Liver (tissue), 3 donors: ENCODE measurements around the gene KLHL40.

Experiments used
- FOXA1 ChIP-seq: IDR thresholded peaks from 2 replicates; pipeline ENCODE4 v1.6.1; 2016; ENCODE audit warnings: antibody characterized with exemption
- HNF4A ChIP-seq, 2 donors: conservative IDR thresholded peaks; 2 replicates each; pipeline ENCODE4 v1.6.1; 2016; ENCODE audit warnings: antibody characterized with exemption in 2 of 2, mild to moderate bottlenecking in 2 of 2
- HNF4G ChIP-seq: IDR thresholded peaks from 2 replicates; pipeline ENCODE4 v1.6.1; 2016; ENCODE audit warnings: antibody characterized with exemption
- JUND ChIP-seq, 2 donors: IDR thresholded peaks; 2 replicates each; pipeline ENCODE4 v1.6.1; 2016; ENCODE audit warnings: antibody characterized with exemption in 2 of 2
- RAD21 ChIP-seq, 2 donors: IDR thresholded peaks; 2 replicates each; pipeline ENCODE4 v1.6.1; 2016; ENCODE audit warnings: antibody characterized with exemption in 2 of 2, mild to moderate bottlenecking in 2 of 2
- SP1 ChIP-seq: IDR thresholded peaks from 2 replicates; pipeline ENCODE4 v1.6.1; 2018; ENCODE audit warnings: antibody characterized with exemption, mild to moderate bottlenecking
- TAF1 ChIP-seq: conservative IDR thresholded peaks from 2 replicates; pipeline ENCODE4 v1.6.1; 2016; ENCODE audit warnings: antibody characterized with exemption, mild to moderate bottlenecking
- YY1 ChIP-seq: IDR thresholded peaks from 2 replicates; pipeline ENCODE4 v1.6.1; 2016; ENCODE audit warnings: antibody characterized with exemption, mild to moderate bottlenecking
- TF ChIP-seq, protein P1 (sequence below): fragments of 150-350 bp; IDR thresholded peaks from 2 replicates; pipeline ENCODE4 v1.5.1; 2017; ENCODE audit warnings: improper control_type of control experiment, low read depth, low read length; ENCODE audit not compliant: missing input control
- TF ChIP-seq, protein P2 (sequence below): IDR thresholded peaks from 2 replicates; pipeline ENCODE4 v1.6.1; 2016; ENCODE audit warnings: antibody characterized with exemption
- TF ChIP-seq, protein P3 (sequence below): IDR thresholded peaks from 2 replicates; pipeline ENCODE4 v1.6.1; 2016; ENCODE audit warnings: antibody characterized with exemption
- TF ChIP-seq, protein P4 (sequence below): IDR thresholded peaks from 2 replicates; pipeline ENCODE4 v1.6.1; 2016; ENCODE audit warnings: antibody characterized with exemption, mild to moderate bottlenecking
- TF ChIP-seq, protein P5 (sequence below): IDR thresholded peaks from 2 replicates; pipeline ENCODE4 v1.6.1; 2016; ENCODE audit warnings: antibody characterized with exemption
- donor health status: healthy.
- donor health status: healthy.

DNA sequence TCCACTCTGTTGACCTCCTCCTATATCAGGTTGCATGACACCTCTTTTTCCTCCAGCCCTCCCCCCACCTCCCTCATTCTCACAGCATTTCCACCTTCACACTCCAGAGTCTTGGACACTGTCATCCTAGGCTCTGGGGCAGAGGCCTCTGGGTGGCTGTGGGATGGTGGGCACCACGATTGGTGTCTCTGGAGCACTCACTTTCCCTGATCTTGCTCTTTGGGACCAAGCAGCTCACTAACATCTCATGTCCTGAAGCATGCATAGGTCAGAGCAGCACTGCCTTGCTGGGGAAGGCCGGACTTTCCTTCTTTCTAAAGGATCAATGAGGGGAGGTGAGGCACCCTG lies 16.9 kb upstream of the KLHL40 start:
- TF ChIP-seq RAD21 (IDR thresholded peaks at IDR 0.05): no peak
- TF ChIP-seq JUND (IDR thresholded peaks at IDR 0.05): no peak
- TF ChIP-seq HNF4G: no peak
- TF ChIP-seq, protein P1, sequence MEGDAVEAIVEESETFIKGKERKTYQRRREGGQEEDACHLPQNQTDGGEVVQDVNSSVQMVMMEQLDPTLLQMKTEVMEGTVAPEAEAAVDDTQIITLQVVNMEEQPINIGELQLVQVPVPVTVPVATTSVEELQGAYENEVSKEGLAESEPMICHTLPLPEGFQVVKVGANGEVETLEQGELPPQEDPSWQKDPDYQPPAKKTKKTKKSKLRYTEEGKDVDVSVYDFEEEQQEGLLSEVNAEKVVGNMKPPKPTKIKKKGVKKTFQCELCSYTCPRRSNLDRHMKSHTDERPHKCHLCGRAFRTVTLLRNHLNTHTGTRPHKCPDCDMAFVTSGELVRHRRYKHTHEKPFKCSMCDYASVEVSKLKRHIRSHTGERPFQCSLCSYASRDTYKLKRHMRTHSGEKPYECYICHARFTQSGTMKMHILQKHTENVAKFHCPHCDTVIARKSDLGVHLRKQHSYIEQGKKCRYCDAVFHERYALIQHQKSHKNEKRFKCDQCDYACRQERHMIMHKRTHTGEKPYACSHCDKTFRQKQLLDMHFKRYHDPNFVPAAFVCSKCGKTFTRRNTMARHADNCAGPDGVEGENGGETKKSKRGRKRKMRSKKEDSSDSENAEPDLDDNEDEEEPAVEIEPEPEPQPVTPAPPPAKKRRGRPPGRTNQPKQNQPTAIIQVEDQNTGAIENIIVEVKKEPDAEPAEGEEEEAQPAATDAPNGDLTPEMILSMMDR: no peak
- TF ChIP-seq, protein P2, sequence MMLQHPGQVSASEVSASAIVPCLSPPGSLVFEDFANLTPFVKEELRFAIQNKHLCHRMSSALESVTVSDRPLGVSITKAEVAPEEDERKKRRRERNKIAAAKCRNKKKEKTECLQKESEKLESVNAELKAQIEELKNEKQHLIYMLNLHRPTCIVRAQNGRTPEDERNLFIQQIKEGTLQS: no peak
- TF ChIP-seq HNF4A (conservative IDR thresholded peaks at IDR 0.05): no peak
- no peak for TF ChIP-seq YY1
- no peak for TF ChIP-seq TAF1
- TF ChIP-seq SP1: no peak
- TF ChIP-seq, protein P3, sequence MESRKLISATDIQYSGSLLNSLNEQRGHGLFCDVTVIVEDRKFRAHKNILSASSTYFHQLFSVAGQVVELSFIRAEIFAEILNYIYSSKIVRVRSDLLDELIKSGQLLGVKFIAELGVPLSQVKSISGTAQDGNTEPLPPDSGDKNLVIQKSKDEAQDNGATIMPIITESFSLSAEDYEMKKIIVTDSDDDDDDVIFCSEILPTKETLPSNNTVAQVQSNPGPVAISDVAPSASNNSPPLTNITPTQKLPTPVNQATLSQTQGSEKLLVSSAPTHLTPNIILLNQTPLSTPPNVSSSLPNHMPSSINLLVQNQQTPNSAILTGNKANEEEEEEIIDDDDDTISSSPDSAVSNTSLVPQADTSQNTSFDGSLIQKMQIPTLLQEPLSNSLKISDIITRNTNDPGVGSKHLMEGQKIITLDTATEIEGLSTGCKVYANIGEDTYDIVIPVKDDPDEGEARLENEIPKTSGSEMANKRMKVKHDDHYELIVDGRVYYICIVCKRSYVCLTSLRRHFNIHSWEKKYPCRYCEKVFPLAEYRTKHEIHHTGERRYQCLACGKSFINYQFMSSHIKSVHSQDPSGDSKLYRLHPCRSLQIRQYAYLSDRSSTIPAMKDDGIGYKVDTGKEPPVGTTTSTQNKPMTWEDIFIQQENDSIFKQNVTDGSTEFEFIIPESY: no peak
- TF ChIP-seq, protein P4, sequence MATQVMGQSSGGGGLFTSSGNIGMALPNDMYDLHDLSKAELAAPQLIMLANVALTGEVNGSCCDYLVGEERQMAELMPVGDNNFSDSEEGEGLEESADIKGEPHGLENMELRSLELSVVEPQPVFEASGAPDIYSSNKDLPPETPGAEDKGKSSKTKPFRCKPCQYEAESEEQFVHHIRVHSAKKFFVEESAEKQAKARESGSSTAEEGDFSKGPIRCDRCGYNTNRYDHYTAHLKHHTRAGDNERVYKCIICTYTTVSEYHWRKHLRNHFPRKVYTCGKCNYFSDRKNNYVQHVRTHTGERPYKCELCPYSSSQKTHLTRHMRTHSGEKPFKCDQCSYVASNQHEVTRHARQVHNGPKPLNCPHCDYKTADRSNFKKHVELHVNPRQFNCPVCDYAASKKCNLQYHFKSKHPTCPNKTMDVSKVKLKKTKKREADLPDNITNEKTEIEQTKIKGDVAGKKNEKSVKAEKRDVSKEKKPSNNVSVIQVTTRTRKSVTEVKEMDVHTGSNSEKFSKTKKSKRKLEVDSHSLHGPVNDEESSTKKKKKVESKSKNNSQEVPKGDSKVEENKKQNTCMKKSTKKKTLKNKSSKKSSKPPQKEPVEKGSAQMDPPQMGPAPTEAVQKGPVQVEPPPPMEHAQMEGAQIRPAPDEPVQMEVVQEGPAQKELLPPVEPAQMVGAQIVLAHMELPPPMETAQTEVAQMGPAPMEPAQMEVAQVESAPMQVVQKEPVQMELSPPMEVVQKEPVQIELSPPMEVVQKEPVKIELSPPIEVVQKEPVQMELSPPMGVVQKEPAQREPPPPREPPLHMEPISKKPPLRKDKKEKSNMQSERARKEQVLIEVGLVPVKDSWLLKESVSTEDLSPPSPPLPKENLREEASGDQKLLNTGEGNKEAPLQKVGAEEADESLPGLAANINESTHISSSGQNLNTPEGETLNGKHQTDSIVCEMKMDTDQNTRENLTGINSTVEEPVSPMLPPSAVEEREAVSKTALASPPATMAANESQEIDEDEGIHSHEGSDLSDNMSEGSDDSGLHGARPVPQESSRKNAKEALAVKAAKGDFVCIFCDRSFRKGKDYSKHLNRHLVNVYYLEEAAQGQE: no peak
- TF ChIP-seq, protein P5, sequence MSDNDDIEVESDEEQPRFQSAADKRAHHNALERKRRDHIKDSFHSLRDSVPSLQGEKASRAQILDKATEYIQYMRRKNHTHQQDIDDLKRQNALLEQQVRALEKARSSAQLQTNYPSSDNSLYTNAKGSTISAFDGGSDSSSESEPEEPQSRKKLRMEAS: no peak
- TF ChIP-seq FOXA1: no peak
